Mesenchymal stem cell (in vitro differentiated cells and primary cell): ENCODE measurements around the gene ZBTB8OS. TPM values are rescaled to one million over a fixed set of nuclear protein-coding genes. Genes with fewer than 3 reads are reported as not detected.

Experiments used
- DNase-seq: peaks from one replicate; pipeline ENCODE4 v3.0.0-alpha.2; 2013
- H2AFZ ChIP-seq: one replicate; pipeline ENCODE4 v1.6.1; 2013; ENCODE audit warnings: low read depth, mild to moderate bottlenecking, control low read depth, inconsistent platforms, low read length, moderate library complexity
- H2AK5ac ChIP-seq: 2 replicates; pipeline ENCODE4 v1.6.1; 2013; ENCODE audit warnings: low read length, moderate library complexity, mild to moderate bottlenecking, inconsistent platforms; ENCODE audit not compliant: severe bottlenecking
- H2BK120ac ChIP-seq: one replicate; pipeline ENCODE4 v1.6.1; 2013; ENCODE audit warnings: low read depth, mild to moderate bottlenecking, inconsistent platforms, low read length, moderate library complexity
- H2BK12ac ChIP-seq, 2 experiments: one replicate each; pipeline ENCODE4 v1.6.1; 2013; ENCODE audit warnings: inconsistent platforms in 2 of 2, low read length in 2 of 2, mild to moderate bottlenecking in 2 of 2, moderate library complexity in 2 of 2, control low read depth in 1 of 2
- H2BK15ac ChIP-seq: one replicate; pipeline ENCODE4 v1.6.1; 2013; ENCODE audit warnings: mild to moderate bottlenecking, low read depth, inconsistent platforms; ENCODE audit not compliant: poor library complexity, severe bottlenecking
- H2BK5ac ChIP-seq: 2 replicates; pipeline ENCODE4 v1.6.1; 2013; ENCODE audit warnings: low read depth, mild to moderate bottlenecking, low read length, control low read depth, inconsistent platforms; ENCODE audit not compliant: poor library complexity, severe bottlenecking
- H3K14ac ChIP-seq, 2 experiments: one replicate each; pipeline ENCODE4 v1.6.1; 2013; ENCODE audit warnings: inconsistent platforms in 2 of 2, low read length in 2 of 2, control low read depth in 1 of 2, mild to moderate bottlenecking in 1 of 2, moderate library complexity in 1 of 2
- H3K18ac ChIP-seq, 2 experiments: one replicate each; pipeline ENCODE4 v1.6.1; 2013; ENCODE audit warnings: inconsistent platforms in 2 of 2, low read length in 2 of 2, control low read depth in 1 of 2, low read depth in 1 of 2, mild to moderate bottlenecking in 1 of 2
- H3K23ac ChIP-seq, 2 experiments: one replicate each; pipeline ENCODE4 v1.6.1; 2013; ENCODE audit warnings: inconsistent platforms in 2 of 2, low read length in 2 of 2, mild to moderate bottlenecking in 2 of 2, moderate library complexity in 2 of 2, control low read depth in 1 of 2
- H3K27ac ChIP-seq: 2 replicates; pipeline ENCODE4 v1.5.1; 2013; ENCODE audit warnings: mild to moderate bottlenecking, moderate library complexity, low read length, control low read depth, inconsistent platforms; ENCODE audit not compliant: poor library complexity, severe bottlenecking
- H3K27me3 ChIP-seq, 2 experiments: 2 replicates each; pipeline versions ENCODE4 v1.6.1 to v1.7.0; 2013; ENCODE audit warnings: low read length in 2 of 2, mild to moderate bottlenecking in 2 of 2, moderate library complexity in 2 of 2, control low read depth in 1 of 2, inconsistent platforms in 1 of 2; ENCODE audit not compliant: control insufficient read depth in 1 of 2, insufficient read depth in 1 of 2
- H3K36me3 ChIP-seq, 2 experiments: 2 replicates each; pipeline versions ENCODE4 v1.6.1 to v1.7.0; 2013; ENCODE audit warnings: low read length in 2 of 2, control low read depth in 1 of 2, inconsistent platforms in 1 of 2, low read depth in 1 of 2, mild to moderate bottlenecking in 1 of 2; ENCODE audit not compliant: insufficient read depth in 2 of 2, control insufficient read depth in 1 of 2
- H3K4ac ChIP-seq, 2 experiments: one replicate each; pipeline ENCODE4 v1.6.1; 2013; ENCODE audit warnings: inconsistent platforms in 2 of 2, low read length in 2 of 2, mild to moderate bottlenecking in 2 of 2, moderate library complexity in 2 of 2, control low read depth in 1 of 2, low read depth in 1 of 2
- H3K4me1 ChIP-seq: 2 replicates; pipeline ENCODE4 v1.6.1; 2013; ENCODE audit warnings: low read depth, low read length, control low read depth; ENCODE audit not compliant: control insufficient read depth, insufficient read depth
- H3K4me2 ChIP-seq: 2 replicates; pipeline ENCODE4 v1.6.1; 2013; ENCODE audit warnings: low read length, mild to moderate bottlenecking, inconsistent platforms; ENCODE audit not compliant: poor library complexity, severe bottlenecking
- H3K4me3 ChIP-seq, 2 experiments: 2 replicates each; pipeline versions ENCODE4 v1.5.1 to v1.7.0; 2013; ENCODE audit warnings: low read length in 2 of 2, mild to moderate bottlenecking in 2 of 2, control low read depth in 1 of 2, low read depth in 1 of 2; ENCODE audit not compliant: insufficient read depth in 1 of 2
- H3K79me1 ChIP-seq: replicated peaks from 2 replicates; pipeline ENCODE4 v1.6.1; 2013; ENCODE audit warnings: mild to moderate bottlenecking, control low read depth, low read length, inconsistent platforms; ENCODE audit not compliant: poor library complexity, severe bottlenecking
- H3K9ac ChIP-seq: 2 replicates; pipeline ENCODE4 v1.7.0; 2013; ENCODE audit warnings: mild to moderate bottlenecking, low read length, moderate library complexity
- H3K9me3 ChIP-seq: 2 replicates; pipeline ENCODE4 v1.7.0; 2013; ENCODE audit warnings: mild to moderate bottlenecking, low read length; ENCODE audit not compliant: control insufficient read depth
- H4K8ac ChIP-seq: one replicate; pipeline ENCODE4 v1.6.1; 2013; ENCODE audit warnings: inconsistent platforms, mild to moderate bottlenecking, low read length, moderate library complexity
- H4K91ac ChIP-seq: one replicate; pipeline ENCODE4 v1.6.1; 2013; ENCODE audit warnings: mild to moderate bottlenecking, low read length, inconsistent platforms
- WGBS: methylation state at CpG from one replicate; pipeline ENCODE4 v1.1.7; 2013; ENCODE audit warnings: mixed read lengths; 5-methylcytosine and 5-hydroxymethylcytosine counted together
- small RNA-seq: library from polyadenylated mRNA; stranded (forward); fragments of <200 nt; extraction: miRNeasy Mini kit (QIAGEN cat#:217004); gene quantifications from one replicate; pipeline ENCODE3, GENCODE V24; 2013; ENCODE audit warnings: low read depth

The ZBTB8OS gene

DNA sequence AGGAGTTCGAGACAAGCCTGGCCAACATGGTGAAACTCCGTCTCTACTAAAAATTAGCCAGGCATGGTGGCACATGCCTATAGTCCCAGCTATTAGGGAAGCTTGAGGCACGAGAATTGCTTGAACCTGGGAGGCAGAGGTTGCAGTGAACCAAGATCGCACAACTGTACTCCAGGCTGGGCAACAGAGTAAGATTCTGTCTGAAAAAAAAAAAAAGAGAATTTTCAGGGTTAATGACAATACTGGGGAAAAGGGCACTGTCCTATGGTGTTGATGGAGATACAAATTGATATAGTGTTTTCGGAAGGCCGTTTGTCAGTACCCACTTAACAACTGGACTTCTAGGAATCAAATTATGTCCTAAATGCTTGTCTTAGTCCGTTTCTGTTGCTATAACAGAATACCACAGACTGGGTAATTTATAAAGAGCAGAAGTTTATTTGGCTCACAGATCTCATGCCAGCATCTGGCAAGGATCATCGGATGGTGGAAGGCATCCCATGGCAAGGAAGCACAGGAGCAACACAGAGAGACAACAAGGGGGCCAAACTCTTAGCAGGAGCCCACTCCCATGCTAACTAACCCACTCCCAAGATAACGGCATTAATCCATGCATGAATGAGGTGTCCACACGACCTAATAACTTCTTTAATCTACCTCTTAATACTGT, 69.9 kb downstream of the ZBTB8OS start:
- H3K27me3 ChIP-seq, result no peaks in the 10 kb centered on the region
- no peak overlapping the region for H2AFZ ChIP-seq
- no peak overlapping the region for H2BK15ac ChIP-seq
- H3K23ac ChIP-seq, result no peak overlapping the region
- no peak overlapping the region for H2BK5ac ChIP-seq
- H2BK120ac ChIP-seq, result no peak overlapping the region
- WGBS, result 94% methylated on average over 8 of the region's 10 CpGs
- no peaks in the 10 kb centered on the region for H3K9me3 ChIP-seq
- no peak overlapping the region for H3K4me2 ChIP-seq
- H4K8ac ChIP-seq, result no peak overlapping the region
- no peaks in the 10 kb centered on the region for H3K36me3 ChIP-seq
- no peak overlapping the region for H3K14ac ChIP-seq
- DNase-seq, result no peak
- H3K18ac ChIP-seq, result no peak overlapping the region
- no peak overlapping the region for H2AK5ac ChIP-seq
- H2BK12ac ChIP-seq, result no peak overlapping the region
- no peak overlapping the region for H3K9ac ChIP-seq
- no peak overlapping the region for H3K4me3 ChIP-seq
- H3K4ac ChIP-seq, result no peak overlapping the region
- no peaks in the 10 kb centered on the region for H3K4me1 ChIP-seq
- H3K27ac ChIP-seq, result no peak overlapping the region
- H3K79me1 ChIP-seq, result peaks cover 3% of the 10 kb centered on the region
- H4K91ac ChIP-seq, result no peak overlapping the region

Small RNAs within 50 kb of the gene (small RNA-seq; reads per million reads assigned to genes)
- gene RF00019, result not detected
